NCI-H128 (cell line): ENCODE data around the gene CGB3.
A peak's percentile ranks its signal among the peaks of the same experiment; 100 is the strongest.
"Not testable (repeated sequence)": the region's sequence is repeated elsewhere in the genome, so short reads cannot be mapped to it uniquely, and the experiment has no call there.

ENCODE experiments used
- DNase-seq: peaks from one replicate; lab custom pipeline; 2025; ENCODE audit not compliant: unreplicated experiment; lab: John Stamatoyannopoulos, UW

Gene CGB3

GRCh38 chr19:49024233-49024632, at the start of gene CGB3:
TSS of gene CGB3 (minus strand) at chr19:49024333. CDS start at chr19:49023971, 362 bp downstream.
- DNase-seq = not testable (repeated sequence)

GRCh38 chr19:49071860-49072547, 47.9 kb upstream of the CGB3 start:
- no peak for DNase-seq

GRCh38 chr19:49070416-49070815, 46.3 kb upstream of the CGB3 start:
- DNase-seq = no peak

- DNase-seq = no peak
Observed at GRCh38 chr19:49069026-49069425, 44.9 kb upstream of the CGB3 start.

- DNase-seq = no peak
Observed at GRCh38 chr19:49067554-49067953, 43.4 kb upstream of the CGB3 start.

- no peak for DNase-seq
Observed at GRCh38 chr19:49065905-49066512, 41.9 kb upstream of the CGB3 start.

GRCh38 chr19:49064768-49065611, 40.9 kb upstream of the CGB3 start, which contains the start of gene NTF4:
TSS of gene NTF4 (minus strand) at chr19:49064818. CDS start at chr19:49061997, 2,821 bp downstream.
- no peak for DNase-seq

GRCh38 chr19:49064029-49064629, 40.0 kb upstream of the CGB3 start:
- no peak for DNase-seq

- DNase-seq = no peak
Observed at GRCh38 chr19:49061445-49061844, 37.3 kb upstream of the CGB3 start.

- no peak for DNase-seq
Observed at GRCh38 chr19:49061000-49061399, 36.9 kb upstream of the CGB3 start.

- DNase-seq = no peak
Observed at GRCh38 chr19:49059053-49059452, 34.9 kb upstream of the CGB3 start.

GRCh38 chr19:49058562-49058961, 34.4 kb upstream of the CGB3 start:
- DNase-seq = no peak

GRCh38 chr19:49057636-49058234, 33.6 kb upstream of the CGB3 start, which contains the start of gene CGB7:
TSS of gene CGB7 (minus strand) at chr19:49057749. CDS start at chr19:49055375, 2,374 bp downstream.
- DNase-seq = peak; percentile 45

- not testable (repeated sequence) for DNase-seq
Observed at GRCh38 chr19:49056902-49057596, 32.9 kb upstream of the CGB3 start.

- DNase-seq = no peak
Observed at GRCh38 chr19:49056101-49056901, 32.2 kb upstream of the CGB3 start.

- not testable (repeated sequence) for DNase-seq
Observed at GRCh38 chr19:49050376-49051033, 26.4 kb upstream of the CGB3 start.

GRCh38 chr19:49049834-49050233, 25.7 kb upstream of the CGB3 start:
- DNase-seq = not testable (repeated sequence)

- DNase-seq = not testable (repeated sequence)
Observed at GRCh38 chr19:49049011-49049410, 24.9 kb upstream of the CGB3 start, which contains the start of gene CGB8. TSS of gene CGB8 (minus strand) at chr19:49049111. CDS start at chr19:49048739, 372 bp downstream.

GRCh38 chr19:49043548-49043947, 19.4 kb upstream of the CGB3 start, which contains the start of gene CGB5:
TSS of gene CGB5 (plus strand) at chr19:49043848. CDS start at chr19:49044210, 362 bp downstream.
- not testable (repeated sequence) for DNase-seq
